Keratinocyte (primary cell): ENCODE results near the gene ADAMTSL1. TPM values are rescaled to one million over a fixed set of nuclear protein-coding genes. Genes with fewer than 3 reads are reported as not detected.

Experiments
- DNase-seq: peaks from one replicate; pipeline ENCODE4 v3.0.0-alpha.2; 2011; ENCODE audit warnings: low read depth, missing footprints, low spot score
- FAIRE-seq: peaks from 2 replicates; lab custom pipeline; 2011; peaks lifted over from hg19 to GRCh38; lab: Jason Lieb, UNC
- H2AFZ ChIP-seq: 2 replicates; pipeline ENCODE4 v1.6.0; 2012; ENCODE audit warnings: low read length, control low read depth, inconsistent platforms; ENCODE audit not compliant: control insufficient read depth
- H3K27ac ChIP-seq: 2 replicates; pipeline ENCODE4 v1.5.1; 2011; ENCODE audit warnings: low read length; ENCODE audit not compliant: control insufficient read depth, insufficient read depth
- H3K27me3 ChIP-seq: 3 replicates; pipeline ENCODE4 v1.6.0; 2011; ENCODE audit warnings: low read length; ENCODE audit not compliant: control insufficient read depth, insufficient read depth; ENCODE audit errors: extremely low read depth
- H3K36me3 ChIP-seq, 2 experiments: 2 replicates in 1 of 2; 3 replicates in 1 of 2; pipeline ENCODE4 v1.5.1; 2011; ENCODE audit warnings: low read length in 2 of 2, mild to moderate bottlenecking in 1 of 2; ENCODE audit not compliant: control insufficient read depth in 2 of 2, insufficient read depth in 2 of 2; ENCODE audit errors: extremely low read depth in 1 of 2
- H3K4me1 ChIP-seq: 3 replicates; pipeline ENCODE4 v1.5.1; 2011; ENCODE audit warnings: low read length; ENCODE audit not compliant: control insufficient read depth, insufficient read depth; ENCODE audit errors: extremely low read depth
- H3K4me2 ChIP-seq: 3 replicates; pipeline ENCODE4 v1.6.0; 2011; ENCODE audit warnings: low read depth, low read length; ENCODE audit not compliant: control insufficient read depth, insufficient read depth; ENCODE audit errors: extremely low read depth
- H3K4me3 ChIP-seq, 3 experiments: fragments of 200-600 bp in 1 of 3; sonication (generic) in 1 of 3; 2 replicates in 2 of 3; 3 replicates in 1 of 3; pipeline ENCODE4 v1.5.1; 2011 to 2016; ENCODE audit warnings: low read length in 3 of 3, mild to moderate bottlenecking in 3 of 3, control low read depth in 2 of 3, inconsistent platforms in 1 of 3, low read depth in 1 of 3, mixed read lengths in 1 of 3, mixed run types in 1 of 3, moderate library complexity in 1 of 3; ENCODE audit not compliant: control insufficient read depth in 2 of 3, insufficient read depth in 2 of 3; ENCODE audit errors: extremely low read depth in 1 of 3
- H3K79me2 ChIP-seq: 2 replicates; pipeline ENCODE4 v1.6.0; 2012; ENCODE audit warnings: low read length; ENCODE audit not compliant: control insufficient read depth, insufficient read depth
- H3K9ac ChIP-seq: 3 replicates; pipeline ENCODE4 v1.6.0; 2011; ENCODE audit warnings: low read length; ENCODE audit not compliant: control insufficient read depth, insufficient read depth; ENCODE audit errors: extremely low read depth
- H3K9me1 ChIP-seq: 3 replicates; pipeline ENCODE4 v1.6.0; 2011; ENCODE audit warnings: low read length; ENCODE audit not compliant: control insufficient read depth, insufficient read depth; ENCODE audit errors: extremely low read depth
- H3K9me3 ChIP-seq: 2 replicates; pipeline ENCODE4 v1.5.1; 2012; ENCODE audit warnings: low read depth, low read length; ENCODE audit not compliant: control insufficient read depth
- H4K20me1 ChIP-seq: 3 replicates; pipeline ENCODE4 v1.6.0; 2011; ENCODE audit warnings: low read length; ENCODE audit not compliant: control insufficient read depth, insufficient read depth; ENCODE audit errors: extremely low read depth
- CTCF ChIP-seq, 3 experiments: IDR thresholded peaks in 1 of 3; conservative IDR thresholded peaks in 1 of 3; optimal IDR thresholded peaks in 1 of 3; 2 replicates in 2 of 3; 3 replicates in 1 of 3; pipeline versions ENCODE3 to v1.5.1; 2011; ENCODE audit warnings: low read length in 3 of 3, mild to moderate bottlenecking in 3 of 3, moderate library complexity in 2 of 3, control low read depth in 1 of 3, inconsistent platforms in 1 of 3; ENCODE audit not compliant: insufficient read depth in 2 of 3; ENCODE audit errors: extremely low read depth in 1 of 3
- EZH2 ChIP-seq: IDR thresholded peaks from one replicate; pipeline ENCODE4 v1.6.1; 2012; ENCODE audit warnings: inconsistent platforms, mild to moderate bottlenecking, low read length, moderate library complexity
- dilution Hi-C: fragments of 300-500 bp; cut with MboI; formaldehyde crosslinking; loops from one replicate; pipeline ENCODE4 v1.7.0; 2020; ENCODE audit warnings: low sequenced_read_pairs; ENCODE audit not compliant: extremely low pct_ligation_motif_present
- polyA plus RNA-seq, 5 experiments: library from polyadenylated mRNA; depleted of rRNA in 3 of 5; stranded (reverse) in 3 of 5; stranded (forward) in 1 of 5; unstranded in 1 of 5; fragments of >200 nt; gene quantifications; 1 replicate in 1 of 5; 2 replicates in 3 of 5; 3 replicates in 1 of 5; pipeline versions ENCODE4 v1.2.1 to v1.2.3, GENCODE V29; 2011 to 2012; ENCODE audit warnings: missing spikeins in 2 of 5, low read depth in 1 of 5, low replicate concordance in 1 of 5

Gene ADAMTSL1
- polyA plus RNA-seq, 1 donor (not counting 4 experiments of a cell fraction or from before 2014, with no cell fraction given) = 1.1 TPM

GRCh38 chr9:18438300-18438925 lies 35.5 kb upstream of the ADAMTSL1 start:
- DNase-seq (no peak), FAIRE-seq (no peak)
- H3K9me1 ChIP-seq = no peaks in the 10 kb centered on the region
- H3K4me1 ChIP-seq = peaks cover 19% of the 10 kb centered on the region
- no peaks in the 10 kb centered on the region for H3K27me3 ChIP-seq
- no peaks in the 10 kb centered on the region for H3K9me3 ChIP-seq
- peak overlapping the region; percentile 40 for H3K9ac ChIP-seq
- no peak overlapping the region for H3K27ac ChIP-seq
- peak overlapping the region; percentile 88 for H2AFZ ChIP-seq
- TF ChIP-seq CTCF (optimal IDR thresholded peaks at IDR 0.05 in 1 of 3, IDR thresholded peaks at IDR 0.05 in 1 of 3, conservative IDR thresholded peaks at IDR 0.05 in 1 of 3; ENCODE audit: extremely low read depth in 1 of 3, insufficient read depth in 2 of 3, low read length in 3 of 3) (peak in 1 of 3 experiments; percentile 42), EZH2 (no peak)
- peak overlapping the region; percentile 14 to 46 (median 25) for H3K4me3 ChIP-seq
- H3K36me3 ChIP-seq = no peaks in the 10 kb centered on the region
- peak overlapping the region; percentile 77 for H3K4me2 ChIP-seq
- dilution Hi-C loops = no loop called here
- no peaks in the 10 kb centered on the region for H4K20me1 ChIP-seq
- no peaks in the 10 kb centered on the region for H3K79me2 ChIP-seq

GRCh38 chr9:18438951-18439350 lies 35.0 kb upstream of the ADAMTSL1 start:
- H2AFZ ChIP-seq = peak overlapping the region; percentile 88
- no peak overlapping the region for H3K9ac ChIP-seq
- H3K27me3 ChIP-seq = no peaks in the 10 kb centered on the region
- FAIRE-seq (peak; percentile 26), DNase-seq (no peak)
- H3K27ac ChIP-seq = no peak overlapping the region
- no peaks in the 10 kb centered on the region for H4K20me1 ChIP-seq
- H3K4me2 ChIP-seq = peak overlapping the region; percentile 77
- H3K36me3 ChIP-seq = no peaks in the 10 kb centered on the region
- no peaks in the 10 kb centered on the region for H3K9me3 ChIP-seq
- H3K79me2 ChIP-seq = no peaks in the 10 kb centered on the region
- H3K4me1 ChIP-seq = peaks cover 19% of the 10 kb centered on the region
- no peaks in the 10 kb centered on the region for H3K9me1 ChIP-seq
- dilution Hi-C loops = no loop called here
- no peak overlapping the region for H3K4me3 ChIP-seq
- no peak for TF ChIP-seq CTCF (optimal IDR thresholded peaks at IDR 0.05 in 1 of 3, IDR thresholded peaks at IDR 0.05 in 1 of 3, conservative IDR thresholded peaks at IDR 0.05 in 1 of 3; ENCODE audit: extremely low read depth in 1 of 3, insufficient read depth in 2 of 3, low read length in 3 of 3)
- TF ChIP-seq EZH2 = no peak
